ENCODE measurements around the gene SLC26A1.

The SLC26A1 gene

DNA sequence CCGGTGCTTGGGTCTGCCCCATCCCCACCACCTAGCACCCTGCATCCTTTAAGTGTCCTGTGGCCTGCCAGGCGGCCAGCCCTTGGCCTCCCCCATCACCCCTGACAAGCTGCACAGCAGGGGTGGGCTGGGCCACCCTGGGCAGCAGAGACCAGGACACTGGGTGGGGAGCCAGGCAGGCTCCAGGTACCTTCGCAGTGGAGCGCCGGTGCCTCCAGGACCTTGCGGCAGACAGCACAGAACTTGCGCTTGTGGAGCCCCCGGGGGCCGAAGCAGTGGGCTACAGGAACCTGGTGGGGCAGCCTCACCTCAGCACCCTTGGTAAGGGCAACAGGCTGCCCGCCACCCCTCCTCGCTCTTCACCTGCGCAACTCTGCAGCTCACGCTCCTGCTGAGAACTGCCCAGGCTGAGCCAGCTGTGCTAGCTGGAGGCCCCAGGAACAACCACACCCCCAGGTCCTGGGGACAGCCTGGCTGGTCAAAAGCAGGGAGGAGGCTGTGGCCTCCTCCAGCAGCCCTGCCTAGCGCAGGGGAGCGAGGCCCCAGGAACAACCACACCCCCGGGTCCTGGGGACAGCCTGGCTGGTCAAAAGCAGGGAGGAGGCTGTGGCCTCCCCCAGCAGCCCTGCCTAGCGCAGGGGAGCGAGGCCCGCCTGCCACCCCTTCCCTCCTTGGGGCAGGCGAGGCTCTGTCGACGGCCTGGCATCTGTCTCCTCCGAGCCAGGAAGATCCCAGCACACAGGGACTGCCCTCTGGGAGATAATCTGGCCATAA is 24.4 kb downstream of the SLC26A1 start:
- no peak for DNase-seq (ENCODE audit: low read depth, low spot score)

DNA sequence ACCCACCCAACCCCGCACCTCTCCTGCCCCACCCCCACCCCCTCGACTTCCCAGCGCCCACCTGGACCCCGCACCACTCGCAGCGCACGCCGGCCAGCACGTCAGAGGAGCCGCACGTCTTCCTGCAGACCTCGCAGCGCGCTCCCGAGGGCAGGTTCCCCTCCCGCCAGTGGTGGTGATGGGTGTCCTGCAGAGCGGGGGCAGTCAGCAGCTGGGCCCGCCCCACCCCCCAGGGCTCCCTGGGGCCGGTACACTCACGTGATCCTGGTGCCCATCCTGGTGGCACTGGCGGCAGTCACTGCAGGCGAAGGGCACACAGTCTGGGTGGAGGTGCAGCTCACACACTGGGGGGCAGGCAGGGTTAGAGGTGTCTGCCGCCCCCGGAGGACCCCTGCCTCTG is 25.0 kb downstream of the SLC26A1 start:
- DNase-seq (ENCODE audit: low read depth, low spot score) = no peak
- H3K27ac ChIP-seq = no peak overlapping the region

More for the DNA sequence above, 24.4 kb downstream of the SLC26A1 start:
- H3K27ac ChIP-seq = no peak overlapping the region

DNA sequence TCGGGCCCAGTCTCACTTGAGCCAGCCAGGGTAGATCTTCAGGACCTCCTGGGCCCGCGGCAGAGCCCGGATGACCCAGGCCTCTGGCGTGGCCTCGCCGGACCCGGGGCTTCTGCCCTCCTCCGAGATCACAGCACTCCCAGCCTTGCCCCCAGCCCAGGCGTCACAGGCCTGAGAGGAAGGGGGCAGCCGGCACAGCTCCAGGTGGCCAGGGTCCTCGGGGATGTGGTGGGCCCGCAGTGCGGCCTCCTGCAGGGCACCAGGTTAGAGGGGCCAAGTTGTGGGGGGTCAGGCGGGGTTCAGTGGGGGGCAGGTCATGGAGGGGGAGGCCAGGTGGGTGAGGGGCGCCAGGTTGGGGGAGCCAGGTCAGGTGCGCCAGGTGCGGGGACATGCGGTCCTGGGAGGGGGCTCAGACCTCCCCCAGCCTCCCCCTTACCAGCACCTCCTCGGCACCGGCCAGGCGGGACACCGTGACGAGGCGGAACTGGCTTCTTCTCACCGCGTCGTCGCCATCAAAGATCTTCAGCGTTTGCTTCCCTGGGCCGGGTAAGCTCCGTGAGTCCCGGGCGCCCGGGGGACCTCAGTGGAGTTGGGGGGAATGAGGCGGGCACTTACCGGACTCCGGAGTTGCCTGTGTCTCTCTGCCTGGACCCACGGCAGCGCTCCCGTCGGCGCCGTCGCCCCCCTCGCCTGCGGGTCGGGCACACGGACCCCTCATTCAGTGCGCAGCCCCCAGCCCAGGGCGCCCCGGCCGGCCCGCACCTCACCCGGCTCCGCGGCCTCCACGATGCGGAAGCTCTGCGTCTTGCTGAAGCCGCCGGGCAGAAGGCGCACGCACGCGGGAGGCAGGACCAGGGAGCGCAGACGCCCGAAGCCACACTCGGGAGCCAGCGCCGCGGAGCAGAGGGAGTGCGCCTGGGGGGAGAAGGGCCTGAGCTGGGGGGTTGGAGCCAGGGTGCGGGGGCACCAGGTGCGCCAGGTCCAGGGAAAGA is 25.8 kb downstream of the SLC26A1 start:
- DNase-seq (ENCODE audit: low read depth, low spot score) = no peak
- H3K27ac ChIP-seq = no peak overlapping the region

- H3K27ac ChIP-seq = no peak overlapping the region
- DNase-seq (ENCODE audit: low read depth, low spot score) = no peak
These were observed 26.7 kb downstream of the SLC26A1 start for GRCh38 chr4:966266-967112.

DNA sequence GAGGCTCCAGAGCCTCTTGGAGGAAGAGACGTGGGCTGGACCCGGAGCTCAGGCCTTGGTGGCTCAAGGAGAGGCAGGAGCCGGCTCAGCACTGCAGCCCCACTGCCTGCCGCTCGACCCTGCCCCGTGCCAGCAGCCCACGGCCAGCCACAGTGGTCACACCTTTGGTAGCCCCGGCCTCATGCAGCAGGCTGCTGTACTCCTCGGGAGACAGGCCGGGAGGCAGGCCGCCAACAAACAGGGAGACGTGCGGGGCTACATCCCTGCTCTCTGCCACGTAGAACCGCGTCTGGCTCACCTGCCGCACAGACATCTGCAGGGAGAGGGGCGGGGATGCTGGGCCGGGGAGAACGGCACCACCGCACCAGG is 27.5 kb downstream of the SLC26A1 start:
- H3K27ac ChIP-seq = no peak overlapping the region
- no peak for DNase-seq (ENCODE audit: low read depth, low spot score)

DNA sequence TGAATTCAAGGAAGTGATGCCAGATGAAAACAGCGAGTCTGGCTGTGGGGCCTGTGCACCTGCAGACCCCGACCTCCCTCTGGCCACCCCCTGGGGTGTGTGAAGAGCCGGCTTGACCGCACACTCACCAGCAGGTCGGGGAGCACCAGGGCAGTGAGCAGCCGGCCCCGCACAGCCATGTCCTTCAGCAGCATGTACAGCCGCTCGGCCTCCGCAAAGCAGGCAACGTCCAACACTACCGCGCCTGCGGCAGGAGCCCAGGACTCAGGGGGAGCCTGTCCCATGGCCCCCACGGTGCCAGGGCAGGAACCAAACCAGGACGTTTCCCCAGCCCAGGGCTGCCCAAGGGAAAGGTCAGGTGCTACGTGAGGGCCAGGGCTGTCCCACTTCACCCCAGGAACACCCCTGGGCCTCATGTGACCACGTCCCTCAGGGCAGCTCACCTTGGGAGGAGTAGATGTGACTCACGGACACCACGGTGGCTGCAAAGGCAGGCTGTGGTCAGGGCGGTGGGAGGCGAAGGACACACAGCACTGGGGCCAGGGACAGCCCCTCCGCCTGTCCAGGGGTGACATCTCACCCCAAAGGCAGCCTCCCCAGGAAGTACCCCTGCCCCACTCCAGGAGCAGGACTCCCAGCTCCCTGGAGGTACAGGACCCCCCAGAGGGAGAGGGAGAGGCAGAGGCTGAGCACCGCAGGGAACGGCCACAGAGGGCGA is 28.0 kb downstream of the SLC26A1 start:
- H3K27ac ChIP-seq = no peak overlapping the region
- no peak for DNase-seq (ENCODE audit: low read depth, low spot score)

GRCh38 chr4:964346-965025 is 28.7 kb downstream of the SLC26A1 start:
- H3K27ac ChIP-seq = no peak overlapping the region
- DNase-seq (ENCODE audit: low read depth, low spot score) = no peak

- no peak overlapping the region for H3K27ac ChIP-seq
- no peak for DNase-seq (ENCODE audit: low read depth, low spot score)
These were observed 29.7 kb downstream of the SLC26A1 start for GRCh38 chr4:963276-964225.

DNA sequence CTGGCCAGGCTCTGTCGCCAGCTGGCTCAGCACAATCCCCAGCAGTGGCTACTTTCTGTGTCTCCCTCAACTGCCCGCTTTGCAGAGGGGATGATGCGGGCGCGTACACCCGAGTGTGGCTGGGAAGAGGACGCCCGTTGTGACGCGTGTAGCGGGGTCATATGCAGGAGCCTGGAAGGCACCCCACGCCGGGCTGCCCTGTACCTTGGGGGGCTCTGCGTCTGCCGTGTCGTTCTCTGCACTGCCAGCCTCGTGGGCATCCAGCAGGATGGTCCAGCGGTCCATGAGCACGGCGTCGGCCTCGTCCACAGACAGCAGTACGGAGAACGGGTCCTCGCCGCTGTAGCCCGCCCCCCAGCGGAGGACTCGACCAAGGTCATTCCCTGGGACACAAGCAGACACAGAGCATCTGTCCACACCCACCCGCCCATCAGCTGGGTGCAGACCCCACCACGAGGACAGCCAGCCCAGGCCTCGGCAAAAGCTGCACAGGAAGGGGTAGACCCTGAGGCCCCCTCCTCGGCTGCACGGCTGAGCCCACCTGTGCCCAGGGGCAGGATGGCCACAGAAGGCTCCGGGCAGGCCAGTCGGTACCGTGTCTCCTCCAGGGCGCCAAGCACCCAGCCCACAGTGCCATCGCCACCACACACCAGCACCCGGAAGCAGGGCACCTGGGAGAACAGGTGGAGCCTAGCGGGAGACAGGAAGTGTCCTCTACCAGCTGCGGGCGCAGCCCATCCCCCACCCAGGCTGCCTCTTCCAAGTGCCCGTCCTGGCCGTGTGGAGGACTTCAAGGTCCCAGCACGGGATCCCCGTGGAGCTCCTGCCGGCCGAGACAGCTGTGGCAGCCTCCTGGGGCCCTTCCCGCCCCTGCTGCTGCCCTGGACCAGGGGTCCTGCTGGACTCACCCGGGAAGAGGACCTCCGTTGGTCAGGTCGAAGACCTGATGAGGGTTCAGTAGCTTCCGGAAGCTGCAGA is 30.7 kb downstream of the SLC26A1 start:
- no peak overlapping the region for H3K27ac ChIP-seq
- DNase-seq (ENCODE audit: low read depth, low spot score) = no peak

GRCh38 chr4:961351-962230 is 31.6 kb downstream of the SLC26A1 start:
- H3K27ac ChIP-seq = no peak overlapping the region
- no peak for DNase-seq (ENCODE audit: low read depth, low spot score)

DNA sequence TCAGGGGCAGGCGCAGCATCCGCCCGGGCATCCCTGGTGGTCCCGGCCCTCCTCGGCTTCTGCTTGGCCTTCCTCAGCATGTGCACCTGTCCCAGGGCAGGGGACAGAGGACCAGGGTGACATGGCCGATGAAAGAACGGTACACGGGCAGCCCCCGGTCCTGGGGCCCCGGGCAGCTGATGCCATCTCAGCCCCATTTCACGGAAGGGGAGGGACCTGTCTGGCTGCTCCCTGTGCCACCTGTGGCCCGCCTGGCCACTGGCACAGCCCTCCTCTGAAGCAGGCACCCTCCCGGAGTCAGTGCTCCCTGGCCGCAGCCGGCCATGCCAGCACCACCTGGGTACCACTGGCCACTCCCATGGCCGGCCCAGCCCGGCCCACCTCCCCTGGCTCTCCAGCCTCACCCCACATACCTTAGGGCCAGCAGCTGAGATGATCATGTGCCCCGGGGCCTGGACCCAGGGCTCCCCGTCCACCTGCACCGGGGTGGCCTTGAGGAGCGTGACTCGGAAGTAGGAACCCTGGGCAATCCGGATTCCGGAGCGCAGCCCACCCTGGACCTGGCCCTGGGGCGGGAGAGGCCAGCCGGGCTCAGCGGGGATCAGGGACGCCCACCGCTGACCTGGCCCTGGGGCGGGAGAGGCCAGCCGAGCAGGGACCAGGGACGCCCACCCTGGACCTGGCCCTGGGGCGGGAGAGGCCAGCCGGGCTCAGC is 32.4 kb downstream of the SLC26A1 start:
- H3K27ac ChIP-seq = no peak overlapping the region

GRCh38 chr4:960140-960635 is 33.0 kb downstream of the SLC26A1 start:
- DNase-seq (ENCODE audit: low read depth, low spot score) = no peak
- H3K27ac ChIP-seq = no peak overlapping the region

More for the DNA sequence above, 32.4 kb downstream of the SLC26A1 start:
- DNase-seq (ENCODE audit: low read depth, low spot score) = no peak

GRCh38 chr4:959338-960139 is 33.7 kb downstream of the SLC26A1 start:
- DNase-seq (ENCODE audit: low read depth, low spot score) = no peak
- H3K27ac ChIP-seq = no peak overlapping the region

- no peak for DNase-seq (ENCODE audit: low read depth, low spot score)
- H3K27ac ChIP-seq = no peak overlapping the region
These were observed 34.4 kb downstream of the SLC26A1 start for GRCh38 chr4:958696-959337.
